ENCODE data around the gene UBE2E2. TPM values are rescaled to one million over a fixed set of nuclear protein-coding genes. Genes with fewer than 3 reads are reported as not detected.

UBE2E2 gene
- 38.6 TPM in 2 replicates for total RNA-seq (2021)
- long read RNA-seq, partial matches to known transcripts, result 0 of 6 reads
- long read RNA-seq, other reads (novel, unspliced or antisense), result 5 of 6 reads

- H3K79me1 ChIP-seq (ENCODE audit: insufficient read depth, low read depth, low read length, poor library complexity, severe bottlenecking), result peaks cover 2% of the 10 kb centered on the region
- H2AFZ ChIP-seq (ENCODE audit: low read length), result peak within 1 kb of the TSS; percentile 91
- H4K20me1 ChIP-seq (ENCODE audit: control insufficient read depth, insufficient read depth, insufficient read length), result no peaks in the 10 kb centered on the region
- H4K5ac ChIP-seq (ENCODE audit: insufficient read length, low read depth, low read length), result no peak within 1 kb of the TSS
- no peak within 1 kb of the TSS for H4K91ac ChIP-seq (ENCODE audit: insufficient read length, low read depth, low read length)
- TF ChIP-seq CTCF (conservative IDR thresholded peaks at IDR 0.05), result no peak
- peak within 1 kb of the TSS; percentile 92 for H3K4me2 ChIP-seq (ENCODE audit: insufficient read depth, insufficient read length, low read length)
- H4K8ac ChIP-seq (replicated peaks; ENCODE audit: insufficient read length, low read depth, low read length), result no peak within 1 kb of the TSS
- no peaks in the 10 kb centered on the region for H3K9me3 ChIP-seq (ENCODE audit: control insufficient read depth, low read depth, low read length)
- H3K27ac ChIP-seq (ENCODE audit: insufficient read length, low read depth, low read length), result no peak within 1 kb of the TSS
- peak; percentile 78 for DNase-seq
- no peak within 1 kb of the TSS for H2BK15ac ChIP-seq (ENCODE audit: low read depth, low read length)
- H3K4me1 Mint-ChIP-seq, result peaks cover 28 to 39% of the 10 kb centered on the region in 2 experiments
- no peaks in the 10 kb centered on the region; a peak in 1 of 5 replicates for H3K9me3 Mint-ChIP-seq
- no peak within 1 kb of the TSS for H2BK12ac ChIP-seq (ENCODE audit: insufficient read length, low read depth, low read length)
- H3K14ac ChIP-seq (ENCODE audit: insufficient read depth, low read length), result peak within 1 kb of the TSS; percentile 95
- peak within 1 kb of the TSS; percentile 58 to 98 (median 91); a peak in 6 of 7 replicates for H3K27ac Mint-ChIP-seq
- H2BK120ac ChIP-seq (ENCODE audit: low read depth, low read length, poor library complexity, severe bottlenecking), result no peak within 1 kb of the TSS
- no peaks in the 10 kb centered on the region for H3K4me1 ChIP-seq (ENCODE audit: insufficient read depth, low read length)
- H2BK5ac ChIP-seq (ENCODE audit: insufficient read length, low read length), result no peak within 1 kb of the TSS
- H3K9ac ChIP-seq (ENCODE audit: extremely low read depth, insufficient read length, low read length), result peak within 1 kb of the TSS; percentile 76
- H2BK20ac ChIP-seq (ENCODE audit: low read depth, low read length, poor library complexity, severe bottlenecking), result no peak within 1 kb of the TSS
- peaks cover 27% of the 10 kb centered on the region for H3K27me3 Mint-ChIP-seq (ENCODE audit: low read depth)
- H3K4me3 Mint-ChIP-seq, result peak within 1 kb of the TSS; percentile 93 to 98
- no peak within 1 kb of the TSS for H2AK5ac ChIP-seq (ENCODE audit: insufficient read length, low read length)
- no peak within 1 kb of the TSS for H3K56ac ChIP-seq (ENCODE audit: insufficient read length, low read depth, low read length)
- WGBS (ENCODE audit: extremely low coverage, insufficient read length, low lambda C conversion rate), result no CpG with 5 or more reads among the region's 101 CpGs
- no peaks in the 10 kb centered on the region; the same call in 1 of the 2 replicates for H3K27me3 ChIP-seq (ENCODE audit: insufficient read depth, low read length)
- no peak within 1 kb of the TSS for H3T11ph ChIP-seq (ENCODE audit: low read length)
- H3K36me3 Mint-ChIP-seq (ENCODE audit: insufficient read depth in 1 of 3, low read depth in 3 of 3), result no peaks in the 10 kb centered on the region
- no peak within 1 kb of the TSS for H3K23ac ChIP-seq (ENCODE audit: insufficient read length, low read depth, low read length)
- H3K4ac ChIP-seq (ENCODE audit: low read depth, low read length), result no peak within 1 kb of the TSS
- H3K23me2 ChIP-seq (ENCODE audit: insufficient read length, low read depth, low read length, poor library complexity, severe bottlenecking), result peaks cover 19% of the 10 kb centered on the region
- H3K18ac ChIP-seq (ENCODE audit: insufficient read length, low read depth, low read length), result peak within 1 kb of the TSS; percentile 51
- H3K79me2 ChIP-seq (ENCODE audit: insufficient read depth, low read length), result no peaks in the 10 kb centered on the region
Observed at GRCh38 chr3:23202921-23203707, at the start of gene UBE2E2. Gene UBE2E2, plus strand, starts transcription at chr3:23203327.

All from H9 (cell line).